ENCODE results near the gene MSANTD4.

GRCh38 chr11:106070606-106071005 lies 48.6 kb upstream of the MSANTD4 start:
- TF ChIP-seq MAX (IDR thresholded peaks at IDR 0.05) (no peak), RAD21 (IDR thresholded peaks at IDR 0.05; ENCODE audit: low read depth) (no peak), EP300 (IDR thresholded peaks at IDR 0.05; ENCODE audit: borderline replicate concordance) (no peak), EGR1 (IDR thresholded peaks at IDR 0.05) (no peak), CEBPB (IDR thresholded peaks at IDR 0.05) (no peak), CREB1 (IDR thresholded peaks at IDR 0.05; ENCODE audit: low read depth) (no peak), REST (IDR thresholded peaks at IDR 0.05; ENCODE audit: low read depth) (no peak), FOXM1 (IDR thresholded peaks at IDR 0.05; ENCODE audit: borderline replicate concordance, low read depth) (no peak), YY1 (IDR thresholded peaks at IDR 0.05; ENCODE audit: low read depth) (no peak), USF1 (IDR thresholded peaks at IDR 0.05) (no peak), TAF1 (IDR thresholded peaks at IDR 0.05; ENCODE audit: low read depth) (no peak), TEAD4 (IDR thresholded peaks at IDR 0.05) (no peak)

Data from Ishikawa (cell line).